ENCODE measurements around the gene BPGM. TPM values are rescaled to one million over a fixed set of nuclear protein-coding genes. Genes with fewer than 3 reads are reported as not detected.

BPGM gene
- total and polyA plus RNA-seq, 9 donors, result 17.2 to 36.8 (median 26.8) TPM

DNA sequence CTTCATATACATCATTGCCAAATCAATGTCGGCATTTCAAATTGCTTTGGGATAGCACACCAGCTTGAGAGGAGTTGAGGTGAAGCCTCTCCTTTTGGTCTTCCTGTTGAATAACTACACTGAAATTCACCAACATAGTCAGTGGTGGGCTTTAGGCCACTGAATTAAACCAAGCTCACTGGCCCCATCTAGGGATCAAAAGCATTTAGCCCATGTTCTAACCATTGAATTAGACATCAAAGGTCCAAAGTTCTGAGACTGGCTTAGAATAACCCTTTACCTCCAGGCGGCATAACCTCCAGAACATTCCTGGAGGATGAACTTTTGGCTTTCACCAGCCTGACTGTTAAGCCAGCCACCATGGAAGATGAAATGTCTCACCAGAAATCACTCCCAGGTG, 54.6 kb downstream of the BPGM start:
- Histone ChIP-seq H3K4me1 (ENCODE audit: control insufficient read depth, insufficient read depth, low read length) (peaks cover 10% of the 10 kb centered on the region), H3K36me3 (ENCODE audit: control insufficient read depth, insufficient read depth, low read length) (no peaks in the 10 kb centered on the region), H3K9me3 (replicated peaks; ENCODE audit: control insufficient read depth, low read depth, low read length) (no peaks in the 10 kb centered on the region), H3K4me3 (ENCODE audit: low read length) (no peak overlapping the region), H3K27me3 (ENCODE audit: control insufficient read depth, insufficient read depth, low read length) (no peaks in the 10 kb centered on the region), H3K27ac (ENCODE audit: low read length) (no peak overlapping the region)
- no peak for DNase-seq
- WGBS (ENCODE audit: insufficient coverage), result 78% methylated on average over 1 of the region's 2 CpGs

DNA sequence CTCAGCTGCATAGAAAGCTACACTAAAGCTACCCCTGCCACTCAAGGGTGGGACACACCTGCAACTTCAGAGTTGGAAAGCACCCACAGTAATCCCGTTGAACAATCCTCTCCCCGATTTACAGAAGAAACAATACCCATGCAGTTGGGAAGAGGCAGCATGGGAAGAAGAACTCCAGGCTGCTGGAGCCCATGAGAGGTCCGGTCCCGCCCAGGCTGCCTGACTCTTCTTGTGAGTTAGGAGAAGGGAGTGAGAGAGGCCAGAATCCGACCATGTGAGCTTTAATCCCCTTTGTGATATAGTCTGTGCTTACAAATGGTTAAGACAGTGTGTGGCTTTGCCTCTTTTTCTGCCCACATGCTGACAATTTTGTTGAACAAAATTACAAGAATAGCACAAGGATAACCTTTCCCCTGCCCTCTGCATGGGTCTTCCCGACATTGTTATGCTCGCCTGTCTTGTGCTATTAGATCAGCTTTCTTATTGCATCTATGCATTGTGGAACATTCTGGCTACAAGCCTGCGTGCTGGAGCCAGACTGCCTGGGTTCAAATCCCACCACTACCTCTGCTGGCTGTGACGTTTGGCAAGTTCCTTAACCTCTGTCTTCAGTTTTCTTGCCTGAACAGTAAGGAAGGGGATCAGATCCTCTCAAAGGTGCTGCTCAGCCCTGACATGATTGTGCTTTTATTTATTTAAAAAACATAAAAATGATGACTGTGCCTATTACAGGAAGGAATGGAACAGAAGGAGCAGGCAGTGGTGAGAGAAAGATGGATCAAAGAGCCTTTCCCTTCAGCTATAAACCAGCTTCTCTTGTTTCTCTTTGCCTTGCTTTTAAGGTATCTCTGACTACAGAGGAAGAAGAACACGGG, 56.0 kb downstream of the BPGM start:
- Histone ChIP-seq H3K9me3 (replicated peaks; ENCODE audit: control insufficient read depth, low read depth, low read length) (no peaks in the 10 kb centered on the region), H3K27me3 (ENCODE audit: control insufficient read depth, insufficient read depth, low read length) (no peaks in the 10 kb centered on the region), H3K4me1 (ENCODE audit: control insufficient read depth, insufficient read depth, low read length) (peaks cover 9% of the 10 kb centered on the region), H3K27ac (ENCODE audit: low read length) (no peak overlapping the region), H3K36me3 (ENCODE audit: control insufficient read depth, insufficient read depth, low read length) (no peaks in the 10 kb centered on the region), H3K4me3 (ENCODE audit: low read length) (no peak overlapping the region)
- no peak for DNase-seq
- WGBS (ENCODE audit: insufficient coverage), result 56% methylated on average over 7 of the region's 10 CpGs

DNA sequence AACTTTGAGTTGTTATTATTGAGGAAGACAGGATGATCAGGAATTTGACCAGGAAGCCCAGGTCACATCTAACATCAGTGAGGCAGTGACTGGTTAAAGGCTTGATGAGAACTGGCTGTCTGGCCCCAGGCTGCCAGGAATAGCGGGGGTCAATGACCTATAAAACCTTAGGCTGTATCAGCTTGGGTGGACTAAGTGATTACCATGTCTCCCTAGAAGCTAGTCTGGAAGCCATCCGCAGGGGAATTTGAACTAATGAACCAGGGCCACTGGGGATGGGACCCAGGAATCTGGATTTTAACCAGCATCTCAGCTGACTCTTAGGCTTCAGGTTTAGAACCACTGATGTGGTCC, 56.6 kb downstream of the BPGM start:
- H3K36me3 ChIP-seq (ENCODE audit: control insufficient read depth, insufficient read depth, low read length), result no peaks in the 10 kb centered on the region
- no peak for DNase-seq
- no peaks in the 10 kb centered on the region for H3K9me3 ChIP-seq (replicated peaks; ENCODE audit: control insufficient read depth, low read depth, low read length)
- H3K27ac ChIP-seq (ENCODE audit: low read length), result no peak overlapping the region
- no peak overlapping the region for H3K4me3 ChIP-seq (ENCODE audit: low read length)
- no peaks in the 10 kb centered on the region for H3K27me3 ChIP-seq (ENCODE audit: control insufficient read depth, insufficient read depth, low read length)
- H3K4me1 ChIP-seq (ENCODE audit: control insufficient read depth, insufficient read depth, low read length), result peaks cover 9% of the 10 kb centered on the region
- 73% methylated on average over 2 of the region's 2 CpGs for WGBS (ENCODE audit: insufficient coverage)

GRCh38 chr7:134703782-134704181, 57.1 kb downstream of the BPGM start:
- H3K4me1 ChIP-seq (ENCODE audit: control insufficient read depth, insufficient read depth, low read length), result peaks cover 9% of the 10 kb centered on the region
- H3K27ac ChIP-seq (ENCODE audit: low read length), result no peak overlapping the region
- DNase-seq, result no peak
- H3K4me3 ChIP-seq (ENCODE audit: low read length), result no peak overlapping the region
- H3K36me3 ChIP-seq (ENCODE audit: control insufficient read depth, insufficient read depth, low read length), result no peaks in the 10 kb centered on the region
- H3K27me3 ChIP-seq (ENCODE audit: control insufficient read depth, insufficient read depth, low read length), result no peaks in the 10 kb centered on the region
- 70% methylated on average over 2 of the region's 6 CpGs for WGBS (ENCODE audit: insufficient coverage)
- H3K9me3 ChIP-seq (replicated peaks; ENCODE audit: control insufficient read depth, low read depth, low read length), result no peaks in the 10 kb centered on the region

DNA sequence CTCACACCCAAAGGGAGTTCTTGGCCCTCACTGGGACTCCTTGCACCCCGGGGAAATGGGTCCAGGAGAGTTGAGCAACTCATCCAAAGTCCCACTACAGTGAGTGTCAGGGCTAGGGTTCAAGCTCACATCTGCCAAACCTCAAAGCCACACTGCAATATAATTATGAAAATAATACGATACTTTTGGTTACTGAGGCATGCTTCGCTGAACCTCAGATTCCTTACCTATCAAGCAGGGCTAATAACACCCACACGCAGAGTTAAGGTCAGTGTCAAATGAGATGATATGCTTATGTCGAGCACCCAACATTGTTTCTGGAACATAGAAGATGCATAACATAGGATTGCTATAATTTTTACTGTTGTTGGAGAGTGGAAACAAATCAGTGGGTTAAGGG, 58.2 kb downstream of the BPGM start:
- Histone ChIP-seq H3K27ac (ENCODE audit: low read length) (no peak overlapping the region), H3K27me3 (ENCODE audit: control insufficient read depth, insufficient read depth, low read length) (no peaks in the 10 kb centered on the region), H3K36me3 (ENCODE audit: control insufficient read depth, insufficient read depth, low read length) (no peaks in the 10 kb centered on the region), H3K4me3 (ENCODE audit: low read length) (no peak overlapping the region), H3K4me1 (ENCODE audit: control insufficient read depth, insufficient read depth, low read length) (peaks cover 9% of the 10 kb centered on the region), H3K9me3 (replicated peaks; ENCODE audit: control insufficient read depth, low read depth, low read length) (no peaks in the 10 kb centered on the region)
- no CpG with 5 or more reads among the region's 5 CpGs for WGBS (ENCODE audit: insufficient coverage)
- DNase-seq, result no peak

- Histone ChIP-seq H3K4me1 (ENCODE audit: control insufficient read depth, insufficient read depth, low read length) (peaks cover 9% of the 10 kb centered on the region), H3K27me3 (ENCODE audit: control insufficient read depth, insufficient read depth, low read length) (no peaks in the 10 kb centered on the region), H3K27ac (ENCODE audit: low read length) (no peak overlapping the region), H3K4me3 (ENCODE audit: low read length) (no peak overlapping the region), H3K9me3 (replicated peaks; ENCODE audit: control insufficient read depth, low read depth, low read length) (no peaks in the 10 kb centered on the region), H3K36me3 (ENCODE audit: control insufficient read depth, insufficient read depth, low read length) (no peaks in the 10 kb centered on the region)
- no CpG with 5 or more reads among the region's 2 CpGs for WGBS (ENCODE audit: insufficient coverage)
- DNase-seq, result no peak
Measured at GRCh38 chr7:134705716-134706115, 59.1 kb downstream of the BPGM start.

DNA sequence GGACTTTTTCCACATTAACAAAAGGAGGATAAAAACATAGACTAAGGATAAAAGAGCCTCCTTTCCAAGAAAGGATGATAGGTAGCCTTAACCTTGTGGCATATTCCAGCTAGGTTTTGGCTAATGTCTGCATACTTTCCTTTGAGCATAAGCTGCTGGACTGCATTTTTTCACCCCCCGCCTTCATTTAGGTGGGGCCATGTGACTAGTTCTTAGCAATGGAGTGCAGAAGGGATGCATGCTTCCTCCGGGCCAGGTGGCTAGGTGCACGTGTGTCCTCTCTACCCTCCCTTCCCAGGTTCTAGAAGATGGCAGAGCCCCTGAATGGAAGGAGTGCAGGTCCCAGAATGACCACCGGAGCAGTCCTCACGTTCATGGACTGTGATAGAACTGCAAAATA, 59.8 kb downstream of the BPGM start:
- WGBS (ENCODE audit: insufficient coverage), result 100% methylated on average over 1 of the region's 5 CpGs
- H3K4me3 ChIP-seq (ENCODE audit: low read length), result no peak overlapping the region
- peaks cover 9% of the 10 kb centered on the region for H3K4me1 ChIP-seq (ENCODE audit: control insufficient read depth, insufficient read depth, low read length)
- no peak for DNase-seq
- no peaks in the 10 kb centered on the region for H3K27me3 ChIP-seq (ENCODE audit: control insufficient read depth, insufficient read depth, low read length)
- H3K27ac ChIP-seq (ENCODE audit: low read length), result no peak overlapping the region
- H3K9me3 ChIP-seq (replicated peaks; ENCODE audit: control insufficient read depth, low read depth, low read length), result no peaks in the 10 kb centered on the region
- H3K36me3 ChIP-seq (ENCODE audit: control insufficient read depth, insufficient read depth, low read length), result no peaks in the 10 kb centered on the region

GRCh38 chr7:134707663-134708378, 61.2 kb downstream of the BPGM start:
- Histone ChIP-seq H3K9me3 (replicated peaks; ENCODE audit: control insufficient read depth, low read depth, low read length) (no peaks in the 10 kb centered on the region), H3K4me3 (ENCODE audit: low read length) (no peak overlapping the region), H3K36me3 (ENCODE audit: control insufficient read depth, insufficient read depth, low read length) (no peaks in the 10 kb centered on the region), H3K4me1 (ENCODE audit: control insufficient read depth, insufficient read depth, low read length) (peaks cover 7% of the 10 kb centered on the region), H3K27ac (ENCODE audit: low read length) (no peak overlapping the region), H3K27me3 (ENCODE audit: control insufficient read depth, insufficient read depth, low read length) (no peaks in the 10 kb centered on the region)
- DNase-seq, result no peak
- WGBS (ENCODE audit: insufficient coverage), result no CpG with 5 or more reads among the region's 4 CpGs

DNA sequence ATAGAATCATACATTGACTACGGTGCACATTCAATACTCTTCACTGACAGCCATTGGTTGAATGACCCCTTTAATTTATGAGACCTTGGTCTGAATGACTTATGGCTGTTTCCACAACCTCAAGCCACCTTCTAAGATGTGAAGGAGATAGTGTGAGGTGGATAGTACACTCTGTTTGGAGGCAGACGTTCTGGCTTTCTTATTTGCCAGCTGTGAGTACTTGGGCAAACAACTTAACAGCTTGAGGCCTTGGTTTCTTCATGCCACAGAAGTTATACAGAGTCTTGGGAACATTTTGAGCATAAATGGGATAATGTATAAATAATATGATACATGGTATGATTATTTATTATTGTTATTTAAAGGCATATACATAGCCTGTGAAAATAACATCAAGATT, 62.0 kb downstream of the BPGM start:
- H3K27ac ChIP-seq (ENCODE audit: low read length), result no peak overlapping the region
- H3K27me3 ChIP-seq (ENCODE audit: control insufficient read depth, insufficient read depth, low read length), result no peaks in the 10 kb centered on the region
- 60% methylated on average over 1 of the region's 2 CpGs for WGBS (ENCODE audit: insufficient coverage)
- H3K36me3 ChIP-seq (ENCODE audit: control insufficient read depth, insufficient read depth, low read length), result no peaks in the 10 kb centered on the region
- DNase-seq, result no peak
- peaks cover 6% of the 10 kb centered on the region for H3K4me1 ChIP-seq (ENCODE audit: control insufficient read depth, insufficient read depth, low read length)
- H3K4me3 ChIP-seq (ENCODE audit: low read length), result no peak overlapping the region
- H3K9me3 ChIP-seq (replicated peaks; ENCODE audit: control insufficient read depth, low read depth, low read length), result no peaks in the 10 kb centered on the region

GRCh38 chr7:134709197-134709596, 62.5 kb downstream of the BPGM start:
- H3K27ac ChIP-seq (ENCODE audit: low read length), result no peak overlapping the region

More at GRCh38 chr7:134709197-134709596, 62.5 kb downstream of the BPGM start:
- DNase-seq, result no peak
- Histone ChIP-seq H3K4me1 (ENCODE audit: control insufficient read depth, insufficient read depth, low read length) (peaks cover 3% of the 10 kb centered on the region), H3K36me3 (ENCODE audit: control insufficient read depth, insufficient read depth, low read length) (no peaks in the 10 kb centered on the region), H3K4me3 (ENCODE audit: low read length) (no peak overlapping the region), H3K9me3 (replicated peaks; ENCODE audit: control insufficient read depth, low read depth, low read length) (no peaks in the 10 kb centered on the region), H3K27me3 (ENCODE audit: control insufficient read depth, insufficient read depth, low read length) (no peaks in the 10 kb centered on the region)
- no CpG with 5 or more reads among the region's 2 CpGs for WGBS (ENCODE audit: insufficient coverage)
